Measurements from ENCODE around the gene AP1B1.

- TF ChIP-seq EZH2 (conservative IDR thresholded peaks at IDR 0.05; ENCODE audit: low read depth, low read length) (no peak), KDM4B (CRISPR knock-in tag; IDR thresholded peaks at IDR 0.05) (no peak), SNAI1 (CRISPR knock-in tag; IDR thresholded peaks at IDR 0.05; ENCODE audit: borderline replicate concordance) (no peak), MNT (IDR thresholded peaks at IDR 0.05) (no peak), NFE2L2 (IDR thresholded peaks at IDR 0.05; ENCODE audit: low read length) (no peak), ZNF24 (IDR thresholded peaks at IDR 0.05) (no peak), ZNF572 (CRISPR knock-in tag; IDR thresholded peaks at IDR 0.05) (no peak), BCL6 (CRISPR knock-in tag; IDR thresholded peaks at IDR 0.05) (no peak), SP1 (IDR thresholded peaks at IDR 0.05) (no peak), SP1 (CRISPR knock-in tag; IDR thresholded peaks at IDR 0.05) (no peak), AKAP8 (CRISPR knock-in tag; IDR thresholded peaks at IDR 0.05) (no peak), JUN (CRISPR knock-in tag; IDR thresholded peaks at IDR 0.05) (no peak), ZNF510 (CRISPR knock-in tag; IDR thresholded peaks at IDR 0.05; ENCODE audit: low read depth) (no peak)
- TF ChIP-seq, protein P1, sequence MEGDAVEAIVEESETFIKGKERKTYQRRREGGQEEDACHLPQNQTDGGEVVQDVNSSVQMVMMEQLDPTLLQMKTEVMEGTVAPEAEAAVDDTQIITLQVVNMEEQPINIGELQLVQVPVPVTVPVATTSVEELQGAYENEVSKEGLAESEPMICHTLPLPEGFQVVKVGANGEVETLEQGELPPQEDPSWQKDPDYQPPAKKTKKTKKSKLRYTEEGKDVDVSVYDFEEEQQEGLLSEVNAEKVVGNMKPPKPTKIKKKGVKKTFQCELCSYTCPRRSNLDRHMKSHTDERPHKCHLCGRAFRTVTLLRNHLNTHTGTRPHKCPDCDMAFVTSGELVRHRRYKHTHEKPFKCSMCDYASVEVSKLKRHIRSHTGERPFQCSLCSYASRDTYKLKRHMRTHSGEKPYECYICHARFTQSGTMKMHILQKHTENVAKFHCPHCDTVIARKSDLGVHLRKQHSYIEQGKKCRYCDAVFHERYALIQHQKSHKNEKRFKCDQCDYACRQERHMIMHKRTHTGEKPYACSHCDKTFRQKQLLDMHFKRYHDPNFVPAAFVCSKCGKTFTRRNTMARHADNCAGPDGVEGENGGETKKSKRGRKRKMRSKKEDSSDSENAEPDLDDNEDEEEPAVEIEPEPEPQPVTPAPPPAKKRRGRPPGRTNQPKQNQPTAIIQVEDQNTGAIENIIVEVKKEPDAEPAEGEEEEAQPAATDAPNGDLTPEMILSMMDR (CRISPR knock-in tag; IDR thresholded peaks at IDR 0.05) = no peak
- TF ChIP-seq, protein P2, sequence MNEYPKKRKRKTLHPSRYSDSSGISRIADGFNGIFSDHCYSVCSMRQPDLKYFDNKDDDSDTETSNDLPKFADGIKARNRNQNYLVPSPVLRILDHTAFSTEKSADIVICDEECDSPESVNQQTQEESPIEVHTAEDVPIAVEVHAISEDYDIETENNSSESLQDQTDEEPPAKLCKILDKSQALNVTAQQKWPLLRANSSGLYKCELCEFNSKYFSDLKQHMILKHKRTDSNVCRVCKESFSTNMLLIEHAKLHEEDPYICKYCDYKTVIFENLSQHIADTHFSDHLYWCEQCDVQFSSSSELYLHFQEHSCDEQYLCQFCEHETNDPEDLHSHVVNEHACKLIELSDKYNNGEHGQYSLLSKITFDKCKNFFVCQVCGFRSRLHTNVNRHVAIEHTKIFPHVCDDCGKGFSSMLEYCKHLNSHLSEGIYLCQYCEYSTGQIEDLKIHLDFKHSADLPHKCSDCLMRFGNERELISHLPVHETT (CRISPR knock-in tag; conservative IDR thresholded peaks at IDR 0.05) = no peak
Observed at GRCh38 chr22:29426476-29426875, 38.1 kb upstream of the AP1B1 start.

All from HepG2 (cell line).